Fibroblast of mammary gland (primary cell): Measurements from ENCODE around the gene VSIR.

Experiments used
- DNase-seq: peaks from one replicate; pipeline ENCODE4 v3.0.0-alpha.2; 2010; ENCODE audit warnings: low read depth
- H3K4me3 ChIP-seq: 2 replicates; pipeline ENCODE4 v1.5.1; 2011; ENCODE audit warnings: low read depth, mild to moderate bottlenecking, low read length, moderate library complexity; ENCODE audit not compliant: control insufficient read depth
- TF ChIP-seq, protein P1 (sequence below): conservative IDR thresholded peaks from 2 replicates; pipeline ENCODE4 v1.5.1; 2011; ENCODE audit warnings: low read depth, low read length, inconsistent platforms; ENCODE audit not compliant: control insufficient read depth, insufficient read depth

VSIR gene

DNA sequence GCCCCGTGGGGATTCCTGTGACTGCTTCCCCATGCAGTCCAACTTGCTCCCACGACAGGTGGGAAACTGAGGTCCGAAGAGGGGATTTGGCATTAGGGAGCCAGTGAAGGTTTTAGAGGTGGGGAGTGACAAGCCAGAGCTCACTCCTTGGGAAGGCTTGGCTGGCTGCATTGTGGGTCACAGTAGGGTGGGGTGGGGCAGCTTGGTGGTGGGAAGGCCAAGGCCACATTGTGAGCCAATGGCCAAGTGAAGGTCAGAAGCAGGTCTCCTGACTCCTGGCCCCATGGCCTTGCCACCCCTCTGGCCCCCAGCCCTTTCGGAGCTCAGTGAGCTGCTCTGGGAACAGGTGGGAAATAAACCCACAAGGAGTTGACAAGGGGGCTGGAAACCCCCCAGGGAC, 56.3 kb downstream of the VSIR start:
- DNase-seq: no peak
- TF ChIP-seq, protein P1, sequence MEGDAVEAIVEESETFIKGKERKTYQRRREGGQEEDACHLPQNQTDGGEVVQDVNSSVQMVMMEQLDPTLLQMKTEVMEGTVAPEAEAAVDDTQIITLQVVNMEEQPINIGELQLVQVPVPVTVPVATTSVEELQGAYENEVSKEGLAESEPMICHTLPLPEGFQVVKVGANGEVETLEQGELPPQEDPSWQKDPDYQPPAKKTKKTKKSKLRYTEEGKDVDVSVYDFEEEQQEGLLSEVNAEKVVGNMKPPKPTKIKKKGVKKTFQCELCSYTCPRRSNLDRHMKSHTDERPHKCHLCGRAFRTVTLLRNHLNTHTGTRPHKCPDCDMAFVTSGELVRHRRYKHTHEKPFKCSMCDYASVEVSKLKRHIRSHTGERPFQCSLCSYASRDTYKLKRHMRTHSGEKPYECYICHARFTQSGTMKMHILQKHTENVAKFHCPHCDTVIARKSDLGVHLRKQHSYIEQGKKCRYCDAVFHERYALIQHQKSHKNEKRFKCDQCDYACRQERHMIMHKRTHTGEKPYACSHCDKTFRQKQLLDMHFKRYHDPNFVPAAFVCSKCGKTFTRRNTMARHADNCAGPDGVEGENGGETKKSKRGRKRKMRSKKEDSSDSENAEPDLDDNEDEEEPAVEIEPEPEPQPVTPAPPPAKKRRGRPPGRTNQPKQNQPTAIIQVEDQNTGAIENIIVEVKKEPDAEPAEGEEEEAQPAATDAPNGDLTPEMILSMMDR: no peak
- no peak overlapping the region for H3K4me3 ChIP-seq

- DNase-seq: no peak
- TF ChIP-seq, protein P1: no peak
- no peak overlapping the region for H3K4me3 ChIP-seq
Measured at GRCh38 chr10:71716426-71716825, 56.9 kb downstream of the VSIR start.

GRCh38 chr10:71715860-71716259, 57.5 kb downstream of the VSIR start:
- no peak for DNase-seq
- no peak overlapping the region for H3K4me3 ChIP-seq
- TF ChIP-seq, protein P1: no peak

DNA sequence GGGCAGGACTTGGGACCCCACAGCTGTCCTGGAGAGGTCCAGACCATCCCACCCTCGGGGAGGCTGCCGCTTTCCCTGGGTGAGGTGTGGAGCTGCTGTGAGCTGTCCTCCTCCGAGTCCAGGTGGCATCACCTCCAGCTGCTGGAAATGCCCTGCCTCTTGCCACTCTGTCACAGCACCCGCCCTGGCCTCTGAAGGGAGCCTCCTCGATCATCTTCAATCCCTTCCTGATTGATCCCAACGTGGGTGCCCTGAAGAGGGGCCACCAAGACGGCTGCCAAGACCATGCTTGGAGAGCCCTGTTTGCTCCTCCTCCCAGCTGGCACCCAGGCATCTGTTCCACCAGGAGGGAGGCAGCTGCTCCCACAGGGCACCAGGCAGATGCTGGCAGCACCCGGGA, 58.3 kb downstream of the VSIR start:
- TF ChIP-seq, protein P1: no peak
- no peak for DNase-seq
- H3K4me3 ChIP-seq: no peak overlapping the region

DNA sequence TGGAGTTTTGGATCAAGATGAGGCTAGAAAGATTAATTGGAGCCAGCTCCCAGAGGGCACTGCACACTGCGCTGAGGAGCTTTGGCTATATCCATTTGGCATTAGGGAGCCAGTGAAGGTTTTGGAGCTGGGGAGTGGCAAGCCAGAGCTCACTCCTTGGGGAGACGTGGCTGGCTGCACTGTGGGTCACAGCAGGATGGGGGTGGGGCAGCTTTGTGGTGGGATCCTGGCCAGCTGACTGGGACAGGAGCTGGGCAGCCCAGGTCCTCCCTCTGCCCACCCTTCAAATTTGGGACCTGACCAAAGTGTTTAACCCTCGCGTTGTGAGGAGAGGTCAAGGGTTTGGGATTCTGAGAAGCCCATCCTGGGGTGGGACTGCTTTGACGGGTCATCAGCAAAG, 58.7 kb downstream of the VSIR start:
- no peak overlapping the region for H3K4me3 ChIP-seq
- no peak for DNase-seq
- TF ChIP-seq, protein P1: no peak

- H3K4me3 ChIP-seq: no peak overlapping the region
- no peak for DNase-seq
- TF ChIP-seq, protein P1: no peak
Measured at GRCh38 chr10:71714031-71714410, 59.3 kb downstream of the VSIR start.
